Activated naive CD8-positive, alpha-beta T cell treated with anti-CD3 and anti-CD28 coated beads, Interleukin-2, amount 50 U/mL, for 24 hours (primary cell): Measurements from ENCODE around the gene ZFAND2B.

Experiments used
- ATAC-seq: fragments of 150-1000 bp; cut with Tn5 transposase; one replicate; pipeline ENCODE4 v1.10.0; 2021
- DNase-seq: peaks from one replicate; pipeline ENCODE4 v3.0.0; 2021
- H3K27ac Mint-ChIP-seq: one replicate; pipeline ENCODE4 v1.8.0; 2021; ENCODE audit warnings: mild to moderate bottlenecking, mixed read lengths
- H3K27me3 Mint-ChIP-seq: one replicate; pipeline ENCODE4 v1.8.0; 2021; ENCODE audit warnings: mixed read lengths
- H3K36me3 Mint-ChIP-seq: one replicate; pipeline ENCODE4 v1.8.0; 2021; ENCODE audit warnings: low read depth, mixed read lengths
- H3K4me1 Mint-ChIP-seq: one replicate; pipeline ENCODE4 v1.8.0; 2021; ENCODE audit warnings: mixed read lengths
- H3K4me3 Mint-ChIP-seq: one replicate; pipeline ENCODE4 v1.8.0; 2021; ENCODE audit warnings: mild to moderate bottlenecking, moderate library complexity, mixed read lengths
- H3K9me3 Mint-ChIP-seq: one replicate; pipeline ENCODE4 v1.8.0; 2021; ENCODE audit warnings: mixed read lengths

ZFAND2B gene

DNA sequence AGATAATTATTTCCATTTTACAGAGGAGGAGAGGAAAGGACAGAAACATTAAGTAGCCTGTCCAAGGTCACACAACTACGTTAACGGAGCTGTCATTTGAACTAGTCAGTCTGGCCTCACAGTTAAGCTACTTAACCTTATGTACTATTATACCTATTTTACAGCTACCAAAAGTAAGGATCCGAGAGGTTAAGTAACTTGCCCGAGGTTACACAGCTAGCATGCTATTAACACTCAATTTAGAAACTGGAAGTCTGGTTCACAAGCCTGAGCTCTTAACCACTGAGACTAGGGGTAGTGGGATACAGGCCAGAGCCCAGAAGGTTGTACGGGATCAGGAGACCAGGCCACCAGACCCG lies 38.2 kb downstream of the ZFAND2B start:
- ATAC-seq (no peak), DNase-seq (no peak)
- H3K36me3 Mint-ChIP-seq, result peaks cover 28% of the 10 kb centered on the region
- H3K27me3 Mint-ChIP-seq, result no peaks in the 10 kb centered on the region
- peak overlapping the region; percentile 94 for H3K27ac Mint-ChIP-seq
- H3K4me1 Mint-ChIP-seq, result peaks cover 56% of the 10 kb centered on the region
- H3K9me3 Mint-ChIP-seq, result no peaks in the 10 kb centered on the region
- H3K4me3 Mint-ChIP-seq, result peak overlapping the region; percentile 87

- peak; percentile 59 for ATAC-seq
- Mint-ChIP-seq H3K9me3 (no peaks in the 10 kb centered on the region), H3K4me3 (peak within 1 kb of the TSS; percentile 87), H3K27me3 (no peaks in the 10 kb centered on the region), H3K4me1 (peaks cover 62% of the 10 kb centered on the region), H3K27ac (peak within 1 kb of the TSS; percentile 94), H3K36me3 (peaks cover 34% of the 10 kb centered on the region)
- peak; percentile 95 for DNase-seq
These were observed 38.7 kb downstream of the ZFAND2B start, which contains the start of the genes GLB1L and STK16 for GRCh38 chr2:219245148-219245898. TSS of gene GLB1L (minus strand) at chr2:219245444. CDS start at chr2:219243573, 1,871 bp downstream. TSS of gene STK16 (plus strand) at chr2:219245479. CDS start at chr2:219246000, 521 bp downstream.

- Mint-ChIP-seq H3K27me3 (no peaks in the 10 kb centered on the region), H3K36me3 (peaks cover 39% of the 10 kb centered on the region), H3K27ac (peak overlapping the region; percentile 94), H3K4me1 (peaks cover 67% of the 10 kb centered on the region), H3K4me3 (peak overlapping the region; percentile 87), H3K9me3 (no peaks in the 10 kb centered on the region)
- ATAC-seq (no peak), DNase-seq (peak; percentile 26)
These were observed 39.3 kb downstream of the ZFAND2B start for GRCh38 chr2:219245899-219246230.

GRCh38 chr2:219246559-219246958 lies 40.0 kb downstream of the ZFAND2B start:
- H3K27me3 Mint-ChIP-seq, result no peaks in the 10 kb centered on the region
- peak overlapping the region; percentile 87 for H3K4me3 Mint-ChIP-seq
- DNase-seq, result no peak
- H3K27ac Mint-ChIP-seq, result peak overlapping the region; percentile 82
- ATAC-seq, result no peak
- H3K4me1 Mint-ChIP-seq, result peaks cover 74% of the 10 kb centered on the region
- H3K36me3 Mint-ChIP-seq, result peaks cover 46% of the 10 kb centered on the region
- H3K9me3 Mint-ChIP-seq, result no peaks in the 10 kb centered on the region

- Mint-ChIP-seq H3K27ac (peak overlapping the region; percentile 82), H3K4me3 (peak overlapping the region; percentile 87), H3K27me3 (no peaks in the 10 kb centered on the region), H3K4me1 (peaks cover 87% of the 10 kb centered on the region), H3K36me3 (peaks cover 60% of the 10 kb centered on the region), H3K9me3 (no peaks in the 10 kb centered on the region)
- DNase-seq, result peak; percentile 64
- peak; percentile 82 for ATAC-seq
These were observed 41.4 kb downstream of the ZFAND2B start for GRCh38 chr2:219247678-219248642.

DNA sequence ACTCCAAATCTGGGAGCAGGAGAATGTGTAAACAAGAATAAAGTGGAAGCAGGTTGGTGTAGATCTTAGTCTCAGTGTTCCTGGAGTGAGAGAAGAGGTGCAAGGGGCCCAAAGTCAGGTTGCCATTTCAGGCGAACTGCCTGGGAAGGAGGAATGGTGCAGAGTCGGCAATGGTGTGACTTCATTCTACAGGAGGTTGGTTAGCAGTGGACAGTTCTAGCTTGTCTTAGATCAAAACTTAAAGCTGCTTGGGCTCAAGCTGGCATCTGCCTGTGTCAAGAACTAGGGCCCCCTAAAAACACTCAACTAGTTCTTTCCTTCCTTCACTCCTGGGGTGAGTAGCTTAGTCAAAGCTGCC lies 42.2 kb downstream of the ZFAND2B start:
- DNase-seq (no peak), ATAC-seq (no peak)
- peak overlapping the region; percentile 87 for H3K27ac Mint-ChIP-seq
- peak overlapping the region; percentile 87 for H3K4me3 Mint-ChIP-seq
- H3K4me1 Mint-ChIP-seq, result peaks cover 81% of the 10 kb centered on the region
- no peaks in the 10 kb centered on the region for H3K27me3 Mint-ChIP-seq
- H3K9me3 Mint-ChIP-seq, result no peaks in the 10 kb centered on the region
- peaks cover 64% of the 10 kb centered on the region for H3K36me3 Mint-ChIP-seq

GRCh38 chr2:219249203-219249980 lies 42.8 kb downstream of the ZFAND2B start:
- peaks cover 77% of the 10 kb centered on the region for H3K4me1 Mint-ChIP-seq
- H3K27ac Mint-ChIP-seq, result peak overlapping the region; percentile 87
- DNase-seq (peak; percentile 39), ATAC-seq (no peak)
- H3K4me3 Mint-ChIP-seq, result peak overlapping the region; percentile 87
- H3K27me3 Mint-ChIP-seq, result no peaks in the 10 kb centered on the region
- no peaks in the 10 kb centered on the region for H3K9me3 Mint-ChIP-seq
- peaks cover 64% of the 10 kb centered on the region for H3K36me3 Mint-ChIP-seq

- ATAC-seq, result no peak
- Mint-ChIP-seq H3K27ac (peak overlapping the region; percentile 87), H3K27me3 (no peaks in the 10 kb centered on the region), H3K9me3 (no peaks in the 10 kb centered on the region), H3K4me1 (peaks cover 78% of the 10 kb centered on the region), H3K4me3 (peak overlapping the region; percentile 87), H3K36me3 (peaks cover 64% of the 10 kb centered on the region)
- DNase-seq, result no peak
These were observed 43.6 kb downstream of the ZFAND2B start for GRCh38 chr2:219250049-219250781.

GRCh38 chr2:219251656-219252055 lies 45.1 kb downstream of the ZFAND2B start:
- Mint-ChIP-seq H3K4me3 (peak overlapping the region; percentile 87), H3K27me3 (no peaks in the 10 kb centered on the region), H3K4me1 (peaks cover 78% of the 10 kb centered on the region), H3K9me3 (no peaks in the 10 kb centered on the region), H3K27ac (peak overlapping the region; percentile 92), H3K36me3 (peaks cover 59% of the 10 kb centered on the region)
- ATAC-seq (no peak), DNase-seq (no peak)

DNA sequence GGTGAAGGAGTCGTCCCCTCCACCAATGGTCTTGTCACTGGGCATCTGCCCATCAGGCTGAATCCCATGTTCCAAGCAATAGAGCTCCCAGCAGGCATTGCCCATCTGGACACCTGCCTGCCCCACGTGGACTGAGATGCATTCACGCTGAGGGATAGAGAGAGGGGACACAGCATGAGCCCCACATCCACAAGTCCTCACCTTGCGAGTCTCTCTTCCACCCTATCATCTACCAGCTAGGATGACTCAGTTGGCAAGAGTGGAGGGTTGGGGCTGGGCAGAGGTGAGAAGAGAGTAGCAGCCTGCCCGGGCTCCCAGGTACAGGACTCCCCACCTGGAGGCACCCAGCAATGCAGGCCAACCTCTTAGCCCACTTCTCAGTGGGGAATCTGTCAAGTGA lies 45.5 kb downstream of the ZFAND2B start:
- H3K4me1 Mint-ChIP-seq, result peaks cover 74% of the 10 kb centered on the region
- H3K9me3 Mint-ChIP-seq, result no peaks in the 10 kb centered on the region
- DNase-seq (peak; percentile 29), ATAC-seq (no peak)
- peaks cover 55% of the 10 kb centered on the region for H3K36me3 Mint-ChIP-seq
- peak overlapping the region; percentile 92 for H3K27ac Mint-ChIP-seq
- H3K4me3 Mint-ChIP-seq, result peak overlapping the region; percentile 87
- H3K27me3 Mint-ChIP-seq, result no peaks in the 10 kb centered on the region

- no peak for ATAC-seq
These were observed 46.0 kb downstream of the ZFAND2B start for GRCh38 chr2:219252570-219252899.

DNA sequence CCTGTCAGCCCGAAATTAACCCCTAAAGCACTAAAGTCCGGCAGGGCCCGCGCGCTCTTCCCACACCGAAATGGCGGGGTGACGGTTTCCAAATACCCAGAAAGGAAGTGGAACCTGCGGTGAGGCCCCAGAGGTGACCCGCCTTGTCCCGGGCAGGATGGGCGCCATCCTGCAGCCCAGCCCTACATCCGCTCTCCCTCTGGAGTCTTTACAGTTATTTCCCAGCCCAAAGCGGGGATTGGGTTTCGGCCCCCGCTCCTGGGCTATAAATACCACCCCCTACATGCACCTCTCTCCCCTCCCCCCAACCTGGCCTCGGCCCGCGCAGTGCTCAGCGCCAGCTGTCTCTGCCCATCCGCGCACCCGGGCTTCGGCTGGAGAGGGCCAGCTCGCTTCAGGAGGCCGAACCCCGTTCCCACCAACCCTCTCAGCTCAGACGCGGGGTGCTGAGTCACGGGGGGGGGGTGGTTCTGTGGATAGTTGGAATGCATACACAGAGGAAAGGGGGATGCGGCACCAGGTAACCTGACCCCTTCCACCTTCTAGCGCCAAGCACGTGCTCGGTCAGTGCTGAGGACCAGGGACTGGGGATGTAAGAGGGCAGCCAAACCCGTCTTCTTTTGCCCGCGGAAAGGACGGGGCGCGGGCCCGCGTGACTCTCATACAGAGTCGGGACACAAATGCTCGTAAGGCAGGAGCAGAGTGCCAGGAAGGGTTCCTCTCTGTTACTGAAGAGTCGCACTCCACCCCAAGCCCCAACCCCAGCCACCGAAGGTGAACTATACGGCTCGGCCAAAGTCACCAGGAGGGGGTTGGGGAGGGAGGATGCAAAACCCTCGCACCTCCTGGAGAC lies 46.5 kb downstream of the ZFAND2B start, which contains the start of gene TUBA4B:
Gene TUBA4B, plus strand, starts transcription at position 344 of the 853 bp plus-strand sequence. Its CDS starts 165 bp downstream, at position 509.
- ATAC-seq (peak; percentile 4), DNase-seq (peak; percentile 58)
- Mint-ChIP-seq H3K27me3 (no peaks in the 10 kb centered on the region), H3K4me3 (peak within 1 kb of the TSS; percentile 87), H3K36me3 (peaks cover 49% of the 10 kb centered on the region), H3K9me3 (no peaks in the 10 kb centered on the region), H3K27ac (peak within 1 kb of the TSS; percentile 92), H3K4me1 (peaks cover 64% of the 10 kb centered on the region)

More at GRCh38 chr2:219252570-219252899, 46.0 kb downstream of the ZFAND2B start:
- Mint-ChIP-seq H3K4me1 (peaks cover 69% of the 10 kb centered on the region), H3K4me3 (peak overlapping the region; percentile 87), H3K36me3 (peaks cover 52% of the 10 kb centered on the region), H3K27ac (peak overlapping the region; percentile 92), H3K9me3 (no peaks in the 10 kb centered on the region), H3K27me3 (no peaks in the 10 kb centered on the region)
- DNase-seq, result peak; percentile 43
